HG02885 (cell line): ENCODE measurements around the gene MYT1.
A peak's percentile ranks its signal among the peaks of the same experiment; 100 is the strongest.
"Not testable (repeated sequence)": the region's sequence is repeated elsewhere in the genome, so short reads cannot be mapped to it uniquely, and the experiment has no call there.

Source experiments
- ATAC-seq: cut with Tn5 transposase; IDR thresholded peaks from one replicate; pipeline ENCODE4 v1.9.1; 2021; ENCODE audit warnings: mild to moderate bottlenecking; ENCODE audit not compliant: unreplicated experiment, poor library complexity

The MYT1 gene

DNA sequence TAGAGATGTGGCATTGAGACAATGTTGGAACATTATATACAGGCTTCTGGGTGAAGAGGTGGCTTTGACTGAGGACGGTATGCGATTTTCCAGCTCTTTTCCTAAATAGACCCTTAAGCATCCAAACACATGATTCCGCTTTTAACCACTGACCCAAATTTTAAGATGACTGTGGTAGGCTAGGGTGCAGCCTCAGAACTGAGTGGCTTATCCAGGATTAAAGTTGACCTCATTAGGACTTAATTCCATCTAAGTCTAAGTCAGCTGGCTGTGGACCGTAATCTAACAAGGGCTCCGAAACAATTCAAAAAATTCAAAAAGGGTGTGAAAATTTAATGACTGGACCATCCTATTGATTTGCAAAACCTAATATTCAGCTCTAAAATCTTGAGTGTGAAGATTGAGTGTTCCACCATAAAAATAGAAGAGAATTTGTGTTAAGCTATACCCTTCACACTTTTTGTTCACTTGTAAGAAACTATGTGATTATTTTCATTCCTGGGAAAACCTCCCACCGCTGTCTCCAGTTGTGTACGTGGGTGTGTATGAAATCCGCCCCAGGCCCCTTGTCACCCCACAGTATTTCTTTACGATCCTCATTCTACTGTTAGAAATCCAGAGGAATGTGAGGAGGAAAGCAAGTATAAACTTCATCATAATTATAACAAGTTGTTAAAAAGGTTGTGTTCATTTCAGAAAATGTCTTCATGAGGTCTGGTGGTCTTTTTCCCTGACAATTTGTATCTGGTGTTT, 94.0 kb downstream of the MYT1 start:
- no peak for ATAC-seq

DNA sequence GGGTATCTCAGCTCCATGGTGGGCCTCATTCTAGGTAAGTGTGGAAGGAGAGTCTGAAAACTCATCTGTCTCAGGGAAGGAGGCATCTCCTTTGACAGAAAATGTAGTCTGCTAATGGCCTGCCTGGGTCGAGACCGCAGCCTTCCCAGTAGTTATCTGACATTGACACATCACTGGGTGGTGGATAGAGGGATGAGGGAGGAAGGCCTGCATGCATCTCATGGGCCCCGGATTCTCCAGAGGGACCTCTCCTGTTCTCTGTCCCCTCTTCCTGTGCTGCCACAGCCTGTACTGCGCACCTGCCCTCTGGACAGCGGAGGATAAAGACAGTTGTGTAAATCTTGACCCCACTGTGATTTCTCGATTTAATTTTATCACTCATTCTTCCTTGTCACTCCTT, 96.0 kb downstream of the MYT1 start:
- no peak for ATAC-seq

DNA sequence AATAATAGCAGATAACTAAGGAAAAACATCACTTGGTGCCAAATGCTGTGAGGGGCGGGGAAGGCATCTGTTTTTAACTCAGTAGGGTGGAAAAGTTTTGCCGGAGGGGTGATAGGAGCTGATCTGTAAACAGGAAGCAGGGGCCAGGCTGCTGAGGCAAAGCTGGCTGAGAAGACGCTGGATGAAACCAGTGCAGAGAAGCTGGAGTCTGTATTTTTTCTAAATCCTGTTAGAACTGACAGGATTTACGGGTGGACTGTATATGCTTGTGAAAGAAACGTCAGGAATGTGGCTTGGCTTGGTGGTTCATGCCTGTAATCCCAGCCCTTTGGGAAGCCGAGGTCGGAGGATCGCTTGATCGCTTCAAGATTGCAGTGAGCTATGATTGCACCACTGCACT, 96.9 kb downstream of the MYT1 start:
- no peak for ATAC-seq

DNA sequence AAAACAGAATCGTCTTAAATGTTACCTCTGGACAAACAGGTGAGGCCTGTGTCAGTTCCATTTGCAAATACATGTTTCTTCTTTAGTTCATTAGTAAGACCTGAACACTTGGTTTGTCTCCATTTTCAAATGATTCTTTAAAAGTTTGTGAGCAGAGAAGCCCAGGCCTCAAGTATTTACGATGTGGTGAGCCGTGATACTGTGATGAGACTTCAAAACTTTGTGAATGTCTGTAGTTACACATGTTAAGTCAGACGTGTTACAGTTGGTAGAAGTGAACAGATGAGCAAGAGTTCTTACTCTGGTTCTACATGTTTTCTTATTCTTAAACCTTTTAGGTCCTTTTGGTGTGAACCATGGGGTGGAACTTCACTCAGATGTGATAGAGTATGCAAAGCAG, 99.8 kb downstream of the MYT1 start:
- ATAC-seq, result no peak

DNA sequence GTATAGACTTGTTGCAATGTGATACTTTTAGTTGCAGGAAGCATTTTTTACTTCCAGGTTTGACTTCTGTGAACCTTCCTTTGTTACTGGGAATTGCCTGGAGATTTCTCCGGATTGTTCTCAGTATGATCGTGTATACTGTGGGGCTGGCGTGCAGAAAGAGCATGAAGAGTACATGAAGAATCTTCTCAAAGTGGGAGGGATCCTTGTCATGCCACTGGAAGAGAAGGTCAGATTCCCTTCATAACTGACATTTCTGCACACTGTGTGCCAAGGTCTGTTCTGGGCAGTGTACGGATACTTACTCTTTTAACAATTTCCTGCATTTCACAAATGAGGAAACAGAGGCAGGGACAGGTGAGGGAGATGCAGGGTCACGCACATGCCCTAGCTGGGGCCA, 100.9 kb downstream of the MYT1 start:
- no peak for ATAC-seq

DNA sequence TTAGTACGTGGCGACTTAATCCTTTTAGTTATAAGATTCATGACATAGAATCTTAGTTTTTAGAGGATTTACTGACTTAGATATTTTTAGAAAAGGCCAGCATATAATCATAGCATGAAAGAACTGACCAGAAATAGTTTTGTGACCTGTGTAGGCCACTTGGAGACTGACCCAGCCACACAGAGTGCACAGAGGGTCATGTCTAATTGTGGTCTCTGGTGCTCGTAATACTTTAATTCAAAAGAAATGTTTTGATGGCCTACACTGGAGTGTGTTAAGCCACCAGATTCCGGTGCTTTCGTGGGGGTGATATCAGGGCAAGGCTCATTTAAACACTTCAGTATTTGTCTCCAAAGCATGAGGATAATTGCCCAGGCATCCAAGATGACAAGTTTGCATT, 102.7 kb downstream of the MYT1 start:
- no peak for ATAC-seq

DNA sequence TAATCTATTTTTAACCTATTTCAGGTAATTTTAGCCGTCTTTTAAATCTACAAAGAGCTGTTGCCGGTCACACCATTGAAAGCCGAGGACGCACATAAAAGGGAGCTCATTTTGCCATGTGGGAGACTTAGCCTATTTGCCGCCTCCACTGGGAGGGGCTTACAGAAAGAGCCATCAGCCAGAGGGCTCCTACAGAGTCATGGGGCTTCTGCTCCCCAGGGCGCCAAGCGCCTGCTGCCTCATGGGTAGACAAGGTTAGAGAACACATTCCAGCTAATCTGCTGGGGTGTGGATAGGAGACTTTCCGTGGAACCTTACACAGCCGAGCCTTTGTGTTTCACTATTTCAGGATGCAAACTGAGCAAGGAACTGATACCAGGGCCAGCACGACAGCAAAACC, 103.9 kb downstream of the MYT1 start:
- no peak for ATAC-seq

DNA sequence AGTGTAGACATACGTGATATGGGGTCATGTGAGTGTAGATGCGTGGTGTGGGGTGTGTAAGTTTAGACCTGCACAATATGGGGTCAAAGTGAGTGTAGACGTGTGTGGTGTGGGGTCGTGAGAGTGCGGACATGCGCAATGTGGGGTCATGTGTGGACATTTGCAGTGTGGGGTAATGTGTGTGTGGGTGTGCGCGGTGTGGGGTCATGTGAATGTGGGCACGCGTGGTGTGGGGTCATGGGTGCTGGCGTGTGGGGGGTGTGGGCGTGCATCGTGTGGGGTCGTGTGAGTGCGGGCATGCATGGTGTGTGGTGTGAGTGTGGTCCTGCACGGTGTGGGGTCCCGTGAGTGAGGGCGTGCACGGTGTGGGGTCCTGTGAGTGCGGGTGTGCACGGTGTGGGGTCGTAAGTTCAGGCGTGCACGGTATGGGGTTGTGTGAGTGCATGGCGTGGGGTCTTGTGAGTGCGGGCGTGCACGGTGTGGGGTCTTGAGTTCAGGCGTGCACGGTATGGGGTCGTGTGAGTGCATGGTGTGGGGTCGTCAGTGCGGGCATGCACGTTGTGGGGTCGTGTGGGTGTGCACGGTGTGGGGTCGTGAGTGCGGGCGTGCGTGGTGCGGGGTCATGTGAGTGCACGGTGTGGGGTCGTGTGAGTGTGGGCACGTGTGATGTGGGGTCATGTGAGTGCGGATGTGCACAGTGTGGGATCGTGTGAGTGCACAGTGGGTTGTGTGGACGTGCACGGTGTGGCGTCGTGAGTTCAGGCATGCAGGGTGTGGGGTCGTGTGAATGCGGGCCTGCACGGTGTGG, 105.6 kb downstream of the MYT1 start:
- no peak for ATAC-seq

DNA sequence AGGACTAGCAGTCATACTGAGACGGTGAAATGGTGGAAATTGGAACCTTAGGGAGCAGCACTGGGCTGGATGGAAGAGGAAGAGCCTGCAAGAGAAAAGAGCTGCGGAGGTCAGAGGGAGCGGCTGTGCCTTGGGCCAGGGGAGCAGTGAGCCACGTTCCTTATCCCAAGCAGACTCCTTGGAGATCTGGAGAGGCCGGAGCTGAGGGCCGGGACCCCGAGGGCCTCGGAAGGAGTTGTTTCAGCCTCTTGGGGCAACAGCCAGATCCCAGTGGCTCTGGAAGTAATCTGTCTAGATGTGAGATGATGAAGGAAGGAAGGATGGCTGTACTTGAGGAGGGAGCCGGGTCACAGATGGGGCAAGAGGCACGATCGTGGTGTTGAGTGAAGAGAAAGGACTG, 107.4 kb downstream of the MYT1 start:
- no peak for ATAC-seq

DNA sequence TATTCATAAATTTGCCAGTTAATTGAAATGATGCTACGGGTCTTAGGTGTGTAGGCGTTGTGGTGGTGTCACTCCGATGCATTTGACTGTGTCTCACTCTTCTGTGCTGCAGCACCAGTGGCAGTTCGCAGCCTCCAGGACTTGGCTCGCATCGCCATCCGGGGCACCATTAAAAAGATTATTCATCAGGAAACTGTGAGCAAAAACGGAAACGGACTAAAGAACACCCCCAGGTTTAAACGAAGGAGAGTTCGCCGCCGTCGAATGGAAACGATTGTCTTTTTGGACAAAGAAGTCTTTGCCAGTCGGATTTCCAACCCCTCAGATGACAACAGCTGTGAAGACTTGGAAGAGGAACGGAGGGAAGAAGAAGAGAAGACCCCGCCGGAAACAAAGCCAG, 108.9 kb downstream of the MYT1 start:
- ATAC-seq, result no peak

DNA sequence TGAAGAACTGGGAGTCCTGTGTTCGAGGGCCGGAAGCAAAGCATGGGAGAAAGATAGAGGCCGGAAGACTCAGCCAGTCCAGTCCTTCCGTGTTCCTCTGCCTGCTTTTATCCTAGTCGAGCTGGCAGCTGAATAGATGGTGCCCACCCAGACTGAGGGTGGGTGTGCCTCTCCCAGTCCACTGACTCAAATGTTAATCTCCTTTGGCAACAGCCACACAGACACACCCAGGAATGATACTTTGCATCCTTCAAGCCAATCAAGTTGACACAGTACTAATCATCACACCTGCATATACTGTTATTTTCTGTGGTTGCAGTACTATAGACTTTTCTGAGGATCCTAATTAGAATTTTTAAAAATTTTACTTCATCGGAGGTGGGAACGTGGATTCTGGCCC, 112.6 kb downstream of the MYT1 start:
- ATAC-seq, result no peak

DNA sequence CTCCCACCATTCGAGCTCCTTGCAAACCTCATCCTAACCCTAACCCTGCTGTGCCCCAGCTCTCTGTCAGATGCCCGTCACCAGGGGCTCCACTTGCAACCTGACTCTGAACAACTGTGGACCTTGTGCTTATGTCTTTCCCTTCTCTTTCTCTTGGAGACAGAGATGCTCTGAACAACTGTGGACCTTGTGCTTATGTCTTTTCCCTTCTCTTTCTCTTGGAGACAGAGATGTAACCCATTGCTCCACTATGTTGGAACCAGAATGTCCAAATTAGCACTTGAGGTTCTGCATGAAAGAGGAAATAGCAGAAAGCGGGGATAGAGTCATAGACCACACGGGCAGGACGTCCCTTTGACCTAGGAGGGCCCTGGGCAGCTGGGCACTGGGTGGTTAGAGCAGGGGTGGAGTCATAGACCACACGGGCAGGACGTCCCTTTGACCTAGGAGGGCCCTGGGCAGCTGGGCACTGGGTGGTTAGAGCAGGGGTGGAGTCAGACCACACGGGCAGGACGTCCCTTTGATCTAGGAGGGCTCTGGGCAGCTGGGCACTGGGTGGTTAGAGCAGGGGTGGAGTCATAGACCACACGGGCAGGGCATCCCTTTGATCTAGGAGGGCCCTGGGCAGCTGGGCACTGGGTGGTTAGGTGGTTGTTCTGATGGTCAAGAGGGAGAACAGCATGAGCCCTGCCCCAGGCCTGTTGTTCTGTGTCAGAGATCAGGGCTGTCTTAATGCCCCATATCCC, 113.5 kb downstream of the MYT1 start:
- ATAC-seq, result no peak

DNA sequence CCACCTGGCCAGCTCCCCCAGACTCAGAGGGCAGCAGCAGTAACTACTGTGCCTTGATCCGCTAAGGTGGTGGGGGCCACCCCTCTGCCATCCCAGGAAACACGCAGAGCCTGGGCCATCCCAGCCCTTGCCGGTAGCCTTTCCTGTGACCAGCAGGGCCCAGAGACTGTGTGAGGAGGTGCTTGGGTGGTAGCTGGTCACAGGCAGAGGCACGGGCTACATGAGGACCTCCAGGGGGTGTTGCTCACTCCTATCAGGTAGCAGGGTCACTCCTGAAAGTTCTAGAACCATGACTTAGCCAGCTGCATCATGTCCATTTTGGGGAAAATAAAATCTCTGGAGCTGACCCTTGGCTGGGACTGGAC, 114.0 kb downstream of the MYT1 start:
- no peak for ATAC-seq

DNA sequence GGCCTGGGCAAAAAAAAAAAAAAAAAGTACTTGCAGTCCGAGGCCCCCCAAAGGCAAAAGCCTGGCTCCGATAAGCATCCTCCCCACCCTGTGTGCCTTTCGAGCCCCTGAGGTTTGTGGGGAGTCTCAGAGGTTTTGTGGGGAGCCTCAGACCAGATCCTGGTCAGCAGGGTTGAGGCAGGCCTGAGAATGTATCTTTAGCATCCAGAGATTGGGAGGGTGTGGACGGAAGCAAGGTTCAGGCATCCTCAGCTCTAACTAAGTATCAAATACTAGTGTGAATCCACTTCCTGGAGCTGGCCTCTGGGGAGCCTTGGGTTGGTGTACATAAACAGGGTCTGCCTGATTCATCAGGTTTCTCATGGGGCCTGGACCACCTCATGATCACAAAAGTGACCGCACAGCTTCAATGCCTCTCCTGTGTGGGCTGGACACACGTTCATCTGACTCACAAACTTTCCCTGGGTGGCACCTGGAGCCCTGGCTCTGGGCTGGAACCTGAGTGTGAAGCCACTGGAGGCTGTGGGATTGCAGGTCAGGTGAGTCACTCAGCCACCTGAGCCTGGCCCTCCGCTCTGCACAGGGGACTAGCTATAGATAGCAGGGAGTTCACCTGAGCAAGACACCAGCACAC, 115.7 kb downstream of the MYT1 start:
- no peak for ATAC-seq

DNA sequence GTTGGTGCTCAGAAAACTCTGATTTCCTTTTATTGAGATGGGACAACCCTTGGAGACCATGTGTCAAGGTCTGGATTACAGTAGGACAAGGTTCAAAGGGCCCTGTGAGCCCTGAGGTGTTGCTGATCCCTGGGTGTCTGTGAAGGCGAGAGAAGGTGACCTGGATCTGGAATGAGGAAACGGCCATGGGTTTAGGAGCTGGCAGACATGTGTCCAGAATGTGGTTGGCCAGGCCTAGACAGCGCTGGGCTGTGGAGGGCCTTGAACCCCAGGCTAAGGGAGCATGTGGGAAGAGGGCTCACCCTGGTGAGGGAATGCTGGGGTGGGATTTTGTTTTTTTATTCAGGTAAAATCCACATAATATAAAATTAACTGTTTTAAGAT, 116.2 kb downstream of the MYT1 start:
- no peak for ATAC-seq

DNA sequence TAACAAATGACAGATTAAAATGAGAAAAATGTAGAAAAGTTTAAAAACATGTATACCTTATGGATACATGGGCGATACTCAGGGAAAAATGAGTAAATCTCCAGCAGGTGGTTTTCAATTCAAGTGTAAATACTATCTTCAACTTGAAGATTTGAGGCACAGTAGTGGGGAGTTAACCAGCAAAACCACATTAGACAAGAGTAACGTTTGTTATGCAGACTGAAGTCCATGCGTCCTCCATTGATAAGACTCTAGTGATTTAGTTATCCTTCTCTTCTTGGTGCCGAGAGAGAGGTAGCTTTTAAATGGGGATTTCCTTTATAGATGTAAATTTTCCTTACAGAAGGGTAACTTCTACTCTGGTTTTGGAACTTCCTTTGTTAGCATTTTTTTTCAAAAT, 119.4 kb downstream of the MYT1 start:
- ATAC-seq, result no peak

DNA sequence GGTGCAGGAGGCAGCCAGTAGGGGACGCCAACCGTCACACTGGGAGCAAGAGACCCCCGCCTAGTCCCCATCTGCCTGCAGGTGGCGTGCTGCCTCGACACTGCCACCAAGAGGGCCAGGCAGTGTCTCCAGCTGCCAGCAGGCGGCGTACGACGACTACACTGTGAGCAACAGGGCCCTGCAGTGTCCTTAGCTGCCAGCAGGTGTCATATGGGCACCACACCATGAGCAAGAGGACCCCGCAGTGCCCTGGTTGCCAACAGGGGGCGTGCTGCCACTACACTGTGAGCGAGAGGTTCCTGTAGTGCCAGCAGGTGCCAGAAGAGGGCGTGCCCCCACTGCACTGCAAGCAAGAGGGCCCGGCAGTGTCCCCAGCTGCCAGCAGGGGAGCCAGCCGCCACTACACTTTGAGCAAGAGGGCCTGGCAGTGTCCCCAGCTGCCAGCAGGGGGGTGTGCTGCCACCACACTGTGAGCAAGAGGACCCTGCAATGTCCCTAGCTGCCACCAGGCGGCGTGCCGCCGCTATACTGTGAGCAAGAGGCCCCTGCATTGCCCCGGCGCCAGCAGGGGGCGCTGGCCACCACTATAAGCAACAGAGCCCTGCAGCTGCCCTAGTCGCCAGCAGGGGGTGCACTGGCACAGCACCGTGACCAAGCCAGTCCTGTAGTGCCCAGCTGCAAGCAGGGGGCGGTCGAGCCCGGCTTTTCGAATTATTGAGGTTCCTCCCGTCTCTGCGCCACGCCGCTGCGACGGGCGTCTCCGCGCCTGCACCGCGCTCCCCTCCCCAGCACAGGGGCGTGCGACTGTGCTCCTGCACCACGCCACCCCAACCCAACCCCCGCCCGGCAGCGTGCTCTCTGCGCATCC, 121.6 kb downstream of the MYT1 start:
- ATAC-seq, result peak; percentile 87

DNA sequence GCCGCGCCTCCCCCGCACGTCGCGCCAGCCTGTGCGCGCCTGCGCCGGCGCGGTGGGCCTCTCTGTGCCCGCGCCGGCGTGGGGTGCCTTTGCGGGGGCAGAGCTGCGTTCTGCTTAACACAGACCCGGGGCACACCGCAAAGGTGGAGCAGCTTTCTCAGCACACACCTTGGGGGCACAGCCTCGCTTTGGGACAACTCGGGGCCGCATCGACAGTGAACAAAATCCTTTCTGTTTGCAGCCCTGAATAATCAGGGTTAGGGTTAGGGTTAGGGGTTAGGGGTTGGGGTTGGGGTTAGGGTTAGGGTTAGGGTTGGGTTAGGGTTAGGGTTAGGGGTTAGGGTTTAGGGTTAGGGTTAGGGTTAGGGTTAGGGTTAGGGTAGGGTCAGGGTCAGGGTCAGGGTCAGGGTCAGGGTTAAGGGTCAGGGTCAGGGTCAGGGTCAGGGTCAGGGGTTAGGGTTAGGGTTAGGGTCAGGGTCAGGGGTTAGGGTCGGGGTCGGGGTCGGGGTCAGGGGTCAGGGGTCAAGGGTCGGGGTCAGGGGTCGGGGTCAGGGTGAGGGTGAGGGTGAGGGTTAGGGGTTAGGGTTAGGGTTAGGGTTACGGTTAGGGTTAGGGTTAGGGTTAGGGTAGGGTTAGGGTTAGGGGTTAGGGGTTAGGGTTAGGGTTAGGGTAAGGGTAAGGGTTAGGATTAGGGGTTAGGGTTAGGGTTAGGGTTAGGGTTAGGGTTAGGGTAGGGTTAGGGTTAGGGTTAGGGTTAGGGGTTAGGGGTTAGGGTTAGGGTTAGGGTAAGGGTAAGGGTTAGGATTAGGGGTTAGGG, 122.4 kb downstream of the MYT1 start:
- not testable (repeated sequence) for ATAC-seq

DNA sequence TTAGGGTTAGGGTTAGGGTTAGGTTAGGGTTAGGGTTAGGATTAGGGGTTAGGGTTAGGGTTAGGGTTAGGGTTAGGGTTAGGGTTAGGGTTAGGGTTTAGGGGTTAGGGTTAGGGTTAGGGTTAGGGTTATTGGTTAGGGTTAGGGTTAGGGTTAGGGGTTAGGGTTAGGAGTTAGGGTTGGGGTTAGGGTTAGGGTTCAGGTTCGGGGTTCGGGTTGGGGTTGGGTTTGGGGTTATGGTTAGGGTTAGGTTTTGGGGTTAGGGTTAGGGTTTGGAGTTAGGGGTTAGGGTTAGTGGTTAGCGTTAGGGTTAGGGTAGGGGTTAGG, 123.0 kb downstream of the MYT1 start:
- not testable (repeated sequence) for ATAC-seq
